Measurements from ENCODE around the gene GAL3ST2.
"Not testable (repeated sequence)": the region's sequence is repeated elsewhere in the genome, so short reads cannot be mapped to it uniquely, and the experiment has no call there.

The GAL3ST2 gene

GRCh38 chr2:241769819-241770184, 6.8 kb upstream of the GAL3ST2 start:
- DNase-seq, result no peak

DNA sequence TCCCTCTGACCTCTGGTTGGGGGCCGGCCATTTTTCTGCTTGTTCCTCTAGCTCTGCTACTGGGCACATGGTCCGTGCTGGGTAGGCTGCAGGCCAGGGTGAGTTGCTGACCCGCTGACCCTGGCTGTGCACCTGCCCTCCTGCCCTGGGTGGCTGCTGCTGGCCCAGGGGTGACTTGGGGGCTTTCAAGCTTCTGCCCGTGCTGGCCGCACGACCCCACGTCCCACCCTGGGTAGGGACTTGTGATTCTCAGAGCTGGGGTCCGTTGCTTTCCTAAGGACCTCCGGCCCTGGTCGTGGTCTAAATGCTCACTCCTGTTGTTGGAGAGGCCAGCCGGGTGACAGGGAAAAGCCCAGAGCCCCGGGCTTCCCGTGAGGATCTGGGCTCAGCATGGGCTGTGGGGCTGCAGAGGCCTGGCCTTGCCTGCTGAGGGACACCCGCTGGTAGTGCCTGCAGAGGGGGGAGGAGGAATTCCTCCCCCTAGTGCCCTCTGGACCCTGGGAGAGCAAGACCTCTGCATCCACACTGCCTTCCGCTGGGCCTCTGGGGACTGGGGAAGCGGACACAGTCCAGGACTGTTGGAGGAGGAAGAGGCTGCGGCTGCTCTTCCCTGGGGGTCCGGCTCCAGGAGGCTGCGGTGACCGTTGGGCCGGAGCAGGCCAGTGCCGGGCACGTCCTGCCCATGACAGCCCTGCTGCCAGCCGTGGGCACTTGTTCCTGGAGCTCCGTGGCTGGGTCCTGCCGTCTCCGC, 6.3 kb upstream of the GAL3ST2 start:
- no peak for DNase-seq

- no peak for DNase-seq
These were observed 5.7 kb upstream of the GAL3ST2 start for GRCh38 chr2:241770936-241771285.

DNA sequence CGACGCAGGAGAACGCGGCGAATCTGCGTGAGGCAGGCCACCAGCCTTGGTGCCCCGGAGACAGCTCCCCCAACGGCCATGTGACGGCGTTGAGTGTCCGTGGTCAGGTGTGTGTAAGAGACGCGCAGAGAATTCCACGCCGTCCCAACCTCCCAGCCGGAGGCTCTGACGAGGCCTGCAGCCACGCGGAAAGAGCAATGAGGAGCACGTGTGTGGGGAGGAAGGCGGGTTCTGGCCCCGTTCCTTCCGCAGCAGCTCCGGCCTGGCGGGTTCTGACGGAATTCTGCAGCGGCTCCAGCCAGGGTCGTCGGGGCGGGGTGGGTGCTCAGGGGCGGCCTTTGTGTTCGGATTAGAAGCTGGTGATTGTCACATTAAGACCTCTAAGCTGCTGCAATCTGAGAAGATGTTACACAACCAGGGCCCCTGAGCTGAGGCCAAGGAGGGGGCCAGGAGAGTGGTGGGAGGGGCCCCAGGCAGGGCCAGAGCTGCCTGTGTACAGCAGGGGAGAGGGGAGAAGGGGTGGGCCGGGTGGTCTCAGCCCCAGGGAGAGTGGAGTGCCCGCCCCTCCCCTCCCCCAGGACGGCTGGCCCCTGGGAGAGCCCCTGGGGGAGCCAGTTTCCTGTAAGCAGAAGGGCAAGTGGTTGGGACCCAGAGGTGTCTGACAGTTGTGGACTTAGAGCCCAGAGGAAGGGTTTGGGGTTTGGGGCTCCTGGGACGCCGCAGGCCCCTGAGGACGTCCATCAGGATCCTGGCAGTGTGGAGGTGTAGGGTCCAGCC, 5.1 kb upstream of the GAL3ST2 start:
- peak; percentile 43 for DNase-seq

DNA sequence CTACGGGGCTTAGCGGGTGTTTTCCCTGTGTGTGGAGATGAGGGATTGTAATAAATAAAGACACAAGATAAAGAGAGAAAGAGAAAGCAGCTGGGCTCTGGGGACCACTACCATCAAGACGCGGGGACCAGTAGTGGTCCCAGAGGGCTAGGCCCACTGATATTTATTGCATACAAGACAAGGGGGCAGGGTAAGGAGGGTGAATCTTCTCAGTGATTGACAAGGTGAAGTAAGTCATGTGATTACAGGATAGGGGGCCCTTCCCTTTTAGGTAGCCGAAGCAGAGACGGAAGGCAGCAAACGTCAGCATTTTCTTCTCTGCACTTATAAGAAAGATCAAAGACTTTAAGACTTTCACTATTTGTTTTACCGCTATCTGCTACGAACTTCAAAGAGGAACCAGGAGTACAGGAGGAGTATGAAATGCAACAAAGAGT, 4.5 kb upstream of the GAL3ST2 start:
- DNase-seq, result no peak

DNA sequence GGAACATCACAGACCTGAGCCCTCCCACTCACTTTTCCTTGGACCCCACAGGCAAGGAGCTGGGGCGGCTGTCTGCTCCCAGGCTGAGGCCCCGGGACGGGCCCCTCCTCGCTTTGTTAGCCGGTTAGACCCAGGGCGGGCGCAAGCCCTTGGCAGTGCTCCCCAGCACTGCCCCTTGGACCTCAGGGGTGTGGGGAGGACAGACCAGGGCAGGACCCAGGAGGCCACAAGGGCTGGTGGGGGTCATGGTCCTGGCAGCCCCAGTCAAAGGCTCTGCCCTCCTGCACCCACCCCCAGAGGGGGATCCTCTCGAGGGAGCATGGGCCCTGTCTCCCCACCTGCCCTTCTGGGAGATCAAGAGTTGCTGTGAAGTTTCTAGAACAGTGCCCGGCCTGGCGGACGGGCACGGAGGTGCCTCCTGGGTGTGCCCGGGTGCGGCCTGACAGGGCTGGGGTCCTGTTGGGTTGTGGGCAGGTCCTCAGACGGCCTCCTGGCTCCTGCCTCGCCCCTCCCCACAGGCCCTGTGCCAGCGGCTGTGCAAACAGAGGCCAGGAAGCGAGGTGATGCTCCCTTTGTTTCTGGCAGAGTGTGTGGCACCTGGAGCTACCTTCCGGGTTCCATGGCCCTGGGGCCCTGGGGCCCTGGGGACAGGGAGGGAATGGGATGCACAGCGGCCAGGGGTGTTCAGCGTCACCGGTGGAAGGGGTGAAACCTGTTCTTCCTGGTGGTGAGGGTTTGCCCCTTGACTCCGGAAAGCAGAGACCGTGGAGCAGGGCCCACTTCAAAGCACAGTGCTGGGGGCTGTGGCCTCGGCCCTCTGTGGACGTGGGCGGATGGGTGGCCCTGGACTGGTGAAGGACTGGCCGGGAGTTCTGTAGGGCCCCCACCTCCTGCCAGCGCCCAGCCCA, 2.9 kb upstream of the GAL3ST2 start:
- DNase-seq, result no peak

DNA sequence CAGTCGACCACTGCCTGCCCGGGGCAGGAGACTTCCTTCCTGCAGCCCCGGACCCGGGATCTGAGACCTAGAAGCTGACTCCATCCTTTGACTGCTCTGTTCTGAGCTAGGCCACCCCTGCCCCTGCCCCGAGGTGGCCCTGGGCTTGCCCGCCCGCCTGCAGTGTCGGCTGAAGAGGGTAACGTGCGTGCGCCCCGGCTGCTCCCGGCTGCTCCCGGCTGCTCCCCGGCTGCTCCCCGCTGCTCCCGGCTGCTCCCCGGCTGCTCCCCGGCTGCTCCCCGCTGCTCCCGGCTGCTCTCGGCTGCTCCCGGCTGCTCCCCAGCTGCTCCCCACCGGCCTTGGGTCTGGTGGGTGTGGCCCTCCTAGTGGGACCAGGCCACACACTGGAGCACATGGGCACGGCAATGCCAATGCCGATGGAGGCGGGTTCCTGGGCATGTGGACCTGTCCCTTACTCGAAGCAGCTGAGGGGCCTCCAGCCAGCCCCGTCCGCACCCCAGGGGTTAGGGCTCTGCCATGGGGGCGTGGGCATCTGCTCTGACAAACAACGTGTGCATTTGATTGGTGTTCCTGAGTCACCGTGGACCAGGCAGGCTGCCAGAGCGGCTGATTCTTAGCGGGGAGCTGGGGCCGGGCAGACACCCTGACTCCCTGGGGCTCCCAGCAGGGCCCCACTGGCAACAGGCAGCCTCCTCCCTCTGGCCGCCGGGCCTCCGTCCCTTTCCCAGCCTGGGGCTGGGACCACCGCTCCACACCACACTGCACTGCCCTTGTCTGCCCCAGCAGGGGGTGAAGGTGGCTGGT, 2.0 kb upstream of the GAL3ST2 start:
- DNase-seq, result no peak

DNA sequence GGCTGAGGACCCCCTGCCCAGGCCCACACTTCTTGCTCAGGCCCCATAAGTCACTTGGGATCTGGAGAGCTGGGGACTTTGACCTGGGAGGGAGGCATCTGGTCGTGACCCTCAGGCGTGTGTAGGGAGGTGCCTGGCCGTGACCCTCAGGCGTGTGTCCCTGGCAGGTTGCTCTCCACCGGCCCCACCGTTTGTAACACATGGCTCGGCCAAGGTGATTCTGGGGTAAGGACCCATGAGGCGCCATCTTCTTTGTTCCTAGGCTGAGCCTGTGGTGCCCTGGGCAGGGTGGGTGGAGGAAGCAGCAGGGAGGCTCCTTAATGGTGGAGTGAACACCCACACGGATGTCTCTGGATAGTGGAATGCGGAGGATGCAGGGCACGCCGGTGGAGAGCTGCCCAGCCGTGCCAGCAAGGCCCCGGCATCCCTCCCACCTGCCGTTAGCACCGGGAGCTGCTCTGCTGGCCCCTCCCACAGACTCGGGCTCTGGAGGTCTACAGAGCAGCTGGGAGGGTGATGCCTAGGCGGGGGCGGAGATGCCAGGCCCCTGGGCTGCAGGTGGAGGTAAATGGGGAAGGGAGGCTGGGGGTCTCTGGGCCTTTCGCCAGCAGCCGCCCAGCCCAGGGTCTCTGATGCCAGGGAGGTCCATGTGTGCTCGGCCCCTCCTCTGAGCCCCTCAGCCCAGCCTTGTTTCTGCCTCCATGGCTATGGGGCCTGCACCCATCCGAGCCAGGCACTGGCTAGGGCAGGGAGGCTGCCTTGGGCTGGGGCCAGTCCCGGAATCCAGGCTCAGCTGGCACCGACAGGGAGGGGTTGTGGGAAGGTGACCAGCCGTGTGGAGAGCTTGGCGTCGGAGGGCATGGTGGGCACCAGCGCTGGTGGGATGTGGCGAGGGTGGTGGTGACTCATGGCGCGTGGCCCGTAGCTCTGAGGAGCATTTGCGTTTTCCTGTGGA, 1.1 kb upstream of the GAL3ST2 start:
- peak; percentile 12 for DNase-seq

DNA sequence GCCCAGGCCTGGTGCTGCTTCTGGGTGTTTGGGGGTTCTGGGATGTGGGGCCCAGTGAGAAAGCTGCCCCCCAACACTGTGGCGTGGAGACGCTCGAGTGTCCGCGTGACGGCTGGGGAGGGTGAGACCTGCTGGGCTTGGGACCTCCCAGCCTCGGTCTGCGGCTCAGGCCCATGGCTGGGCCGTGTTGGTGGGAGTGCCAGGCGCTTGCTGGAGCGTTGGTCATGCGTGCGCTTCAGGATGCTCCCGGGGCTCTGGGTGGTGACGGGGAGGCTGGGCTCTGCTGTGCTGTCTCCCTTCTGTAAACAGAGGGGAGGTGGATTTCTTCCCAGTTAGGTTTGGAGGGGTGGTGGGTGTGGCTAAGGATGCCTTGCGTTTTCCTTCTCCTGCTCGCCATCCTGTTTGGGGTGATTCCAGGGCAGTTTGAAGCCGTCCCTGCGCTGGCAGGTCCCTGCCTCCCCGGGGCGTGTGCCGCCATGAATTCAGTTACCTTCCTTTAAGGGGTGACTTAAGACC, 606 bp downstream of the GAL3ST2 start:
- no peak for DNase-seq

- no peak for DNase-seq
These were observed 1.3 kb downstream of the GAL3ST2 start for GRCh38 chr2:241777686-241778627.

GRCh38 chr2:241780939-241781569, 4.4 kb downstream of the GAL3ST2 start:
- DNase-seq, result no peak

DNA sequence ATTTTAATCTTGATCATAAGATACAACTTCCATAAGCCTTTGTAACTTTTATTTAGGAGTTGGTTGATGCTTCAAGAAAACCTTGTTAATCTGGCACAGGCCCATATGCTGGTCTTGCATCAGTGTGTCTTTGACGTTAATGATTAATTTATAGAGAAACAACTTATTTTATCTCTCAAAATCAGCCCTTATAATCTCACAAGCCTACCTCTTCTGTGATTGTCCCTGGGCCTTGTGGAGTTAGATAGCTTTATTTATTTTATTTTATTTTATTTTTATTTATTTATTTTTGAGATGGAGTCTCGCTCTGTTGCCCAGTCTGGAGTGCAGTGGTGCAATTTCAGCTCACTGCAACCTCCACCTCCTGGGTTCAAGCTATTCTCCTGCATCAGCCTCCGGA, 5.4 kb downstream of the GAL3ST2 start:
- DNase-seq, result not testable (repeated sequence)

- no peak for DNase-seq
These were observed 11.5 kb downstream of the GAL3ST2 start for GRCh38 chr2:241788135-241788534.

DNA sequence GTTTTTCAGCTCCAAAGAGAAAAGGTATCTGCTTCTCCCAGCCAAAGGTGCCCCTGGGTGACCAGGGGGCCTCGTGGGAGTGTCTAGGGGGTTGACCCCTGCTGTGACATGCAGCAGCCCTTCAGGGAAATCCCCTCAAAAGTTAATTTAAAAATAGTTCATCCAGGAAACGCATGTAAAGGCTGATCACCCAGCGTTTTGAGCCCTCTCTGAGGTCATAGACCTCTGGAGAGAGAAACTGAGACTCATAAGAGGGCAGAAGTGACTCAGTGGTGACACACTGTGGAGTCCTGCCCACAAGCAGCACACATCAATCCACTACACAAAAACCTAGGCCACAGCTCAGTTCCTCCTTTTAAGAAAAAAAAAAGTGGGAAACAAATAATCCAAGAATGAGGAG, 11.9 kb downstream of the GAL3ST2 start:
- peak; percentile 60 for DNase-seq

DNA sequence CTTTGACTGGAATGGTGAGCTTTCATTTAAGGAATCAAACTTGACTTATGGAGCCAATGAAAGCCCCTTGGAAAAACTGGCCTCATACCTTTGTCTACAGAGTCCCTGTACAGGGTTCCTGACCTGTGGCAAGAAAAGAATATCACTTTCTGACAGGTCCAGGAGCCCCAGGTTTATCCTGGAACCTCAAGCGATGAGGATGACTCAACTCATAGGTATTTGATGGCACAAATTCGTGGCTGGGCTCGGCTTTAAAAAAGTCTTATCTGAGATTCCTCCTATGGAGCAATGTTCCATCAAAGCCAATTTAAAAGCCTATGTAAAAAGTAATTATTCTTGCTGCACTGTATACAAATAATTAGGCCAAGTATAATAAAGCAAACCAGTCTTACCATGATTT, 14.8 kb downstream of the GAL3ST2 start:
- not testable (repeated sequence) for DNase-seq

DNA sequence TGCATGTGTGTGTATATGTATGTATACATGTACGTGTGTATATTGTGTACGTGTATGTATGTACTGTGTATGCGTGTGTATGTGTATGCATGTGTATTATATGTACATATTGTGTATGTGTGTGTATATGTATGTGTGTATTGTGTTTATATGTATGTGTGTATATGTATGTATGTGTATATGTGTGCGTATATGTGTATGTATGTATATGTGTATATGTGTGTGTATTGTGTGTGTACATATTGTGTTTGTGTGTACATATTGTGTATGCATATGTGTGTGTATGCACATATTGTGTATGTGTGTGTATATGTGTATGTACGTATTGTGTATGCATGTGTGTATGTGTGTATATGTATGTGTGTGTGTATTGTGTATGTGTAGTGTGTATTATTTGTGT, 16.8 kb downstream of the GAL3ST2 start:
- DNase-seq, result no peak

DNA sequence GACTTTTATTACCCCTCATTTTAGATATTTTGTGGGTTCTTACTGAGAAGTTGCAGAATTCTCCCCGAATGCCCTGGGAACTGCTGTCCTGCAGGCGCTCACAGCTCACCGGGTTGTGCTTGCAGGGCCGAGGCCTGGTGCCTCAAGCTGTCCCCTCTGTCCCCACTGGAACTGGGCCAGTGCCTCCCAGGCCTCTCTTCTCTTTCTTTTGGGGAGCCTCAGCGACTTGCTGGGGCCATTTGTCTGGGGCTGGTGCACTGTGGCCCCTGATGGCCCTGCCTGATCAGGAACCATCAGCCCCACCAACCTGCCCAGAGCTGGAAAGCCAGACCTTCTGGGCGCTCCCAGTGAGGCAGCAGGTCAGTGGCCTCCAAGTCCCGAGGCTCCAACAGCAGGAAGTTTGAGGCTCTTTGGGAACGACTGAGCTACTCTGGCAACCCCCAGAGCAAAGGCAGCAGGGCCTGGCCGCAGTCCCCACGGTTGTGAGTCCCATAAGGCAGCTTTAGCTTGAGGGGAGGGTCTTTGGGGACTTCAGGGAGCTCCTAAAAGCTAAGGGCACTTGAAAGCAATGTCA, 17.7 kb downstream of the GAL3ST2 start:
- DNase-seq, result no peak

DNA sequence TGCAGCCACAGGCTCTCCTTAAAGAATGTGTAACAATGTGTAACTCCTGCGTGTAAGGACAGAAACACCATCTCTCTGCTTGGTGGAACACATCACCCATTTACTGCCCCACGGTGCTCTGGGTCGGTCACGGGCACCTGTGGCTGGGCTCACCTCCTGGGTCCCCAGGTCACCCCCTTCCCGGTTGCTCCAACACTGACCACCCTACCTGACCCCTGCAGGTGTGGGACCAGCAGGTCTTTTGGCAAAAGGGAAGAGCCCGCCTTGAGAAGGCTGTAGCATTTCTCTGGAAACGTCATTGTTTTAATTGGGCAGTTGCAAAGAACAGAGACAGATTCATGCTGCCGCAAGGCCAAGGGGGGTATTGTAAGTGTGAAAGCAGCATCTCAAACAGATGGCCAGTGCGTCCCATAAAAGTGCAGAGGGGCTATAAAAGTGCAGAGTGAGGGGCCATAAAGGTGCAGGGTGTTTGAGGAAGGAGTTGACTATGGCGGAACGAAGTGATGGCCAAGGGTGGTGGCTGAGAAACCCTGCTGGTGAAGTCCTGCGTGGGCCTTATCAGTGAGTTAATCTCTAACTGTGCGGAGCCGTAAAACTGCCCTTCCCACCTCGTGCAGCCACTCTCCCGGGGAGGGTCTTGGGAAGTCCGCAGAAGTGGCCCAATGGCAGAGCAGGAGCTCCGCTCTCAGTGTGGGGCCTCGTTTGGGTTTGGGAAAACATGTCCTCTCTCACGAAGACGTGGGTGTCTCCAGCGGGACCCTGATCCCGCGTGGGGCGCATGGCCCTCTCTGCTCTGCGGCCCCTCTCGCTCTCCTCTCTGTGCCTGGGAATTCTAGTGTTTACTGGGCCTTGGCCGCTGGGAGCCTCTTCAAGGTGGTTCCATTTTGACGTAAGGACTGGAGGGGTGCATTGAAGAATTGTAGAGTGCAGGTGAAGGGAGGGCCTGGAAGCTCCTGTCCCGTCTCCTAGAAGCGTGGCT, 18.7 kb downstream of the GAL3ST2 start:
- no peak for DNase-seq
